K562 (cell line): Measurements from ENCODE around the gene HYAL3.

Source experiments
- CREB1 ChIP-seq, 2 experiments: sonication (generic) in 1 of 2; formaldehyde crosslinking in 1 of 2; IDR thresholded peaks; 2 replicates each; pipeline versions ENCODE4 v1.6.1 to v1.8.0; 2012 to 2022; ENCODE audit warnings: inconsistent platforms in 1 of 2, mild to moderate bottlenecking in 1 of 2, missing genetic modification reagents in 1 of 2, moderate library complexity in 1 of 2
- EZH2 ChIP-seq: IDR thresholded peaks from 2 replicates; pipeline ENCODE4 v1.6.1; 2012; ENCODE audit warnings: low read depth, mild to moderate bottlenecking, inconsistent platforms, low read length, borderline replicate concordance
- FOS ChIP-seq: IDR thresholded peaks from 3 replicates; pipeline ENCODE4 v1.6.1; 2011; ENCODE audit not compliant: insufficient read length; ENCODE audit errors: extremely low read depth
- FOXA3 ChIP-seq, 2 experiments: fragments of 450-650 bp in 1 of 2; sonication (generic) in 1 of 2; formaldehyde crosslinking; IDR thresholded peaks in 1 of 2; conservative IDR thresholded peaks in 1 of 2; 2 replicates each; pipeline versions ENCODE4 v1.4.0 to v1.8.0; 2020 to 2022; ENCODE audit warnings: mild to moderate bottlenecking in 2 of 2, missing genetic modification reagents in 1 of 2
- RBBP5 ChIP-seq: fragments of 200-600 bp; sonication (generic); IDR thresholded peaks from 2 replicates; pipeline ENCODE4 v1.6.1; 2012; ENCODE audit warnings: borderline replicate concordance, mild to moderate bottlenecking, low read length, control low read depth, inconsistent platforms; ENCODE audit not compliant: insufficient read depth, poor library complexity, severe bottlenecking
- RNF2 ChIP-seq: sonication (generic); IDR thresholded peaks from 2 replicates; pipeline ENCODE4 v1.6.1; 2016

- no peak for TF ChIP-seq EZH2
- no peak for TF ChIP-seq RNF2
- TF ChIP-seq FOXA3 (CRISPR knock-in tag; conservative IDR thresholded peaks at IDR 0.05 in 1 of 2, IDR thresholded peaks at IDR 0.05 in 1 of 2), result no peak
- TF ChIP-seq RBBP5, result peak; percentile 60
- peak; percentile 74 for TF ChIP-seq FOS
- peak; percentile 70 for TF ChIP-seq CREB1 (IDR thresholded peaks at IDR 0.05)
- peak; percentile 85 for TF ChIP-seq CREB1 (CRISPR knock-in tag; IDR thresholded peaks at IDR 0.05)
These were observed 28.9 kb upstream of the HYAL3 start, which contains the start of gene TUSC2 for GRCh38 chr3:50327943-50328691.
